Keratinocyte (primary cell): ENCODE results near the gene GTF3C2. TPM values are rescaled to one million over a fixed set of nuclear protein-coding genes. Genes with fewer than 3 reads are reported as not detected.

Experiments used
- DNase-seq: peaks from one replicate; pipeline ENCODE4 v3.0.0-alpha.2; 2011; ENCODE audit warnings: low read depth, missing footprints, low spot score
- FAIRE-seq: peaks from 2 replicates; lab custom pipeline; 2011; peaks lifted over from hg19 to GRCh38; lab: Jason Lieb, UNC
- H2AFZ ChIP-seq: 2 replicates; pipeline ENCODE4 v1.6.0; 2012; ENCODE audit warnings: low read length, control low read depth, inconsistent platforms; ENCODE audit not compliant: control insufficient read depth
- H3K27ac ChIP-seq: 2 replicates; pipeline ENCODE4 v1.5.1; 2011; ENCODE audit warnings: low read length; ENCODE audit not compliant: control insufficient read depth, insufficient read depth
- H3K27me3 ChIP-seq: 3 replicates; pipeline ENCODE4 v1.6.0; 2011; ENCODE audit warnings: low read length; ENCODE audit not compliant: control insufficient read depth, insufficient read depth; ENCODE audit errors: extremely low read depth
- H3K36me3 ChIP-seq, 2 experiments: 2 replicates in 1 of 2; 3 replicates in 1 of 2; pipeline ENCODE4 v1.5.1; 2011; ENCODE audit warnings: low read length in 2 of 2, mild to moderate bottlenecking in 1 of 2; ENCODE audit not compliant: control insufficient read depth in 2 of 2, insufficient read depth in 2 of 2; ENCODE audit errors: extremely low read depth in 1 of 2
- H3K4me1 ChIP-seq: 3 replicates; pipeline ENCODE4 v1.5.1; 2011; ENCODE audit warnings: low read length; ENCODE audit not compliant: control insufficient read depth, insufficient read depth; ENCODE audit errors: extremely low read depth
- H3K4me2 ChIP-seq: 3 replicates; pipeline ENCODE4 v1.6.0; 2011; ENCODE audit warnings: low read depth, low read length; ENCODE audit not compliant: control insufficient read depth, insufficient read depth; ENCODE audit errors: extremely low read depth
- H3K4me3 ChIP-seq, 3 experiments: fragments of 200-600 bp in 1 of 3; sonication (generic) in 1 of 3; 2 replicates in 2 of 3; 3 replicates in 1 of 3; pipeline ENCODE4 v1.5.1; 2011 to 2016; ENCODE audit warnings: low read length in 3 of 3, mild to moderate bottlenecking in 3 of 3, control low read depth in 2 of 3, inconsistent platforms in 1 of 3, low read depth in 1 of 3, mixed read lengths in 1 of 3, mixed run types in 1 of 3, moderate library complexity in 1 of 3; ENCODE audit not compliant: control insufficient read depth in 2 of 3, insufficient read depth in 2 of 3; ENCODE audit errors: extremely low read depth in 1 of 3
- H3K79me2 ChIP-seq: 2 replicates; pipeline ENCODE4 v1.6.0; 2012; ENCODE audit warnings: low read length; ENCODE audit not compliant: control insufficient read depth, insufficient read depth
- H3K9ac ChIP-seq: 3 replicates; pipeline ENCODE4 v1.6.0; 2011; ENCODE audit warnings: low read length; ENCODE audit not compliant: control insufficient read depth, insufficient read depth; ENCODE audit errors: extremely low read depth
- H3K9me1 ChIP-seq: 3 replicates; pipeline ENCODE4 v1.6.0; 2011; ENCODE audit warnings: low read length; ENCODE audit not compliant: control insufficient read depth, insufficient read depth; ENCODE audit errors: extremely low read depth
- H3K9me3 ChIP-seq: 2 replicates; pipeline ENCODE4 v1.5.1; 2012; ENCODE audit warnings: low read depth, low read length; ENCODE audit not compliant: control insufficient read depth
- H4K20me1 ChIP-seq: 3 replicates; pipeline ENCODE4 v1.6.0; 2011; ENCODE audit warnings: low read length; ENCODE audit not compliant: control insufficient read depth, insufficient read depth; ENCODE audit errors: extremely low read depth
- CTCF ChIP-seq, 3 experiments: IDR thresholded peaks in 1 of 3; conservative IDR thresholded peaks in 1 of 3; optimal IDR thresholded peaks in 1 of 3; 2 replicates in 2 of 3; 3 replicates in 1 of 3; pipeline versions ENCODE3 to v1.5.1; 2011; ENCODE audit warnings: low read length in 3 of 3, mild to moderate bottlenecking in 3 of 3, moderate library complexity in 2 of 3, control low read depth in 1 of 3, inconsistent platforms in 1 of 3; ENCODE audit not compliant: insufficient read depth in 2 of 3; ENCODE audit errors: extremely low read depth in 1 of 3
- EZH2 ChIP-seq: IDR thresholded peaks from one replicate; pipeline ENCODE4 v1.6.1; 2012; ENCODE audit warnings: inconsistent platforms, mild to moderate bottlenecking, low read length, moderate library complexity
- dilution Hi-C: fragments of 300-500 bp; cut with MboI; formaldehyde crosslinking; loops from one replicate; pipeline ENCODE4 v1.7.0; 2020; ENCODE audit warnings: low sequenced_read_pairs; ENCODE audit not compliant: extremely low pct_ligation_motif_present
- polyA plus RNA-seq, 5 experiments: library from polyadenylated mRNA; depleted of rRNA in 3 of 5; stranded (reverse) in 3 of 5; stranded (forward) in 1 of 5; unstranded in 1 of 5; fragments of >200 nt; gene quantifications; 1 replicate in 1 of 5; 2 replicates in 3 of 5; 3 replicates in 1 of 5; pipeline versions ENCODE4 v1.2.1 to v1.2.3, GENCODE V29; 2011 to 2012; ENCODE audit warnings: missing spikeins in 2 of 5, low read depth in 1 of 5, low replicate concordance in 1 of 5

The GTF3C2 gene
- polyA plus RNA-seq, 1 donor (not counting 4 experiments of a cell fraction or from before 2014, with no cell fraction given), result 53.4 TPM

- TF ChIP-seq CTCF (optimal IDR thresholded peaks at IDR 0.05 in 1 of 3, IDR thresholded peaks at IDR 0.05 in 1 of 3, conservative IDR thresholded peaks at IDR 0.05 in 1 of 3; ENCODE audit: extremely low read depth in 1 of 3, insufficient read depth in 2 of 3, low read length in 3 of 3) (no peak), EZH2 (no peak)
- H3K27ac ChIP-seq, result no peak overlapping the region
- H2AFZ ChIP-seq, result no peak overlapping the region
- H3K79me2 ChIP-seq, result no peaks in the 10 kb centered on the region
- H3K9me3 ChIP-seq, result no peaks in the 10 kb centered on the region
- peaks cover 15% of the 10 kb centered on the region for H3K27me3 ChIP-seq
- DNase-seq (no peak), FAIRE-seq (no peak)
- H3K4me2 ChIP-seq, result no peak overlapping the region
- H3K36me3 ChIP-seq, result peaks cover 8 to 9% of the 10 kb centered on the region in 2 experiments
- peaks cover 4% of the 10 kb centered on the region for H4K20me1 ChIP-seq
- H3K4me1 ChIP-seq, result no peaks in the 10 kb centered on the region
- dilution Hi-C loops, result no loop called here
- H3K4me3 ChIP-seq, result no peak overlapping the region
- H3K9ac ChIP-seq, result no peak overlapping the region
- H3K9me1 ChIP-seq, result no peaks in the 10 kb centered on the region
Observed at GRCh38 chr2:27312152-27312551, 44.4 kb downstream of the GTF3C2 start.

GRCh38 chr2:27309651-27310050 is 46.9 kb downstream of the GTF3C2 start:
- peaks cover 2% of the 10 kb centered on the region for H4K20me1 ChIP-seq
- no peak overlapping the region for H3K27ac ChIP-seq
- no peak for DNase-seq
- no peak for FAIRE-seq
- peaks cover 38% of the 10 kb centered on the region for H3K27me3 ChIP-seq
- no peaks in the 10 kb centered on the region for H3K9me3 ChIP-seq
- no peak for TF ChIP-seq EZH2
- no peak for TF ChIP-seq CTCF (optimal IDR thresholded peaks at IDR 0.05 in 1 of 3, IDR thresholded peaks at IDR 0.05 in 1 of 3, conservative IDR thresholded peaks at IDR 0.05 in 1 of 3; ENCODE audit: extremely low read depth in 1 of 3, insufficient read depth in 2 of 3, low read length in 3 of 3)
- no peaks in the 10 kb centered on the region for H3K79me2 ChIP-seq
- H3K9ac ChIP-seq, result no peak overlapping the region
- H3K4me3 ChIP-seq, result no peak overlapping the region
- dilution Hi-C loops, result no loop called here
- no peak overlapping the region for H3K4me2 ChIP-seq
- H3K9me1 ChIP-seq, result no peaks in the 10 kb centered on the region
- peaks cover 3 to 5% of the 10 kb centered on the region in 2 experiments for H3K36me3 ChIP-seq
- no peak overlapping the region for H2AFZ ChIP-seq
- no peaks in the 10 kb centered on the region for H3K4me1 ChIP-seq
